ENCODE data around the gene SHB.

DNA sequence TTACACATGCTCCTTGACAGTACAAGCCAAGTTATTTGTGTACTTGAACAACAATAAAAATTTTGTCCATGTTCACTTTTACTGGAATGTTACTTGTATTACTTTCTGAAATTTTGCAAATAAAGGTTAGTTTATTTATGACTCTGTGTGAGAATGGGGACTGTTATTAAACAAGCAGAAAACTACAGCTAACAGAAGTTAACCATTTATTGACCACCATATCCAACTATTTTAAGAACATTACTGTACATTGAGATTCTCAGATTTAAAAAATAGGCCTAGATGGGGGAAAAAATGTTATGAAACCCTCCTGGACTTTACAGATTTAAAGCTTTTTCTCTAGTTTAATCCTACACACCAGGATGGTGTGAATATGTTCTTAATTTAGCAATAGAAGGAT is 166.9 kb downstream of the SHB start:
- TF ChIP-seq, protein P1, sequence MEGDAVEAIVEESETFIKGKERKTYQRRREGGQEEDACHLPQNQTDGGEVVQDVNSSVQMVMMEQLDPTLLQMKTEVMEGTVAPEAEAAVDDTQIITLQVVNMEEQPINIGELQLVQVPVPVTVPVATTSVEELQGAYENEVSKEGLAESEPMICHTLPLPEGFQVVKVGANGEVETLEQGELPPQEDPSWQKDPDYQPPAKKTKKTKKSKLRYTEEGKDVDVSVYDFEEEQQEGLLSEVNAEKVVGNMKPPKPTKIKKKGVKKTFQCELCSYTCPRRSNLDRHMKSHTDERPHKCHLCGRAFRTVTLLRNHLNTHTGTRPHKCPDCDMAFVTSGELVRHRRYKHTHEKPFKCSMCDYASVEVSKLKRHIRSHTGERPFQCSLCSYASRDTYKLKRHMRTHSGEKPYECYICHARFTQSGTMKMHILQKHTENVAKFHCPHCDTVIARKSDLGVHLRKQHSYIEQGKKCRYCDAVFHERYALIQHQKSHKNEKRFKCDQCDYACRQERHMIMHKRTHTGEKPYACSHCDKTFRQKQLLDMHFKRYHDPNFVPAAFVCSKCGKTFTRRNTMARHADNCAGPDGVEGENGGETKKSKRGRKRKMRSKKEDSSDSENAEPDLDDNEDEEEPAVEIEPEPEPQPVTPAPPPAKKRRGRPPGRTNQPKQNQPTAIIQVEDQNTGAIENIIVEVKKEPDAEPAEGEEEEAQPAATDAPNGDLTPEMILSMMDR (IDR thresholded peaks at IDR 0.05; ENCODE audit: poor library complexity): no peak
- TF ChIP-seq EZH2phosphoT487 (IDR thresholded peaks at IDR 0.05; ENCODE audit: low read depth, severe bottlenecking, unreplicated experiment): no peak
